ENCODE data around the gene RHOT2. TPM values are rescaled to one million over a fixed set of nuclear protein-coding genes. Genes with fewer than 3 reads are reported as not detected.

RHOT2 gene
- total RNA-seq, 1 experiment from 2014 or later, result 210 TPM

DNA sequence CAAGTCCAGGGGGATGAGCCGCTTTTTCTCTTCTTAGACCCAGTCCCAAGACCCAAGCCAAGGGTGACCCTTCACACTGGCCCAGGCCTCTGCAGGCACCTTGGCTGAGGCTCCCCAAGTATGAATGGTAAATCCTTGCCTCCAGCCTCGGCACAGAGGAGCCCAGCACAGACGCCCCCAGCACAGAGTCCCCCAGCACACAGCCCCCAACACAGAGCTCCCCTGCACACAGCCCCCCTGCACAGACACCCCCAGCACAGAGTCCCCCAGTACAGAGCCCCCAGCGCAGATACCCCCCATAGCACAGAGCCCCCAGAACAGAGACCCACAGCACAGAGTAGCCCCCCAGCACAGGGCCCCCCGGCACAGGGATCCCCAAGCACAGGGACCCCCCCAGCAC, 27.3 kb upstream of the RHOT2 start:
- no peak overlapping the region for H2BK5ac ChIP-seq (ENCODE audit: insufficient read length, low read length)
- Mint-ChIP-seq H3K4me1 (peaks cover 14 to 28% of the 10 kb centered on the region in 2 experiments), H3K9me3 (peaks cover 3% of the 10 kb centered on the region in 2 experiments; a peak in 2 of 5 replicates)

More for the DNA sequence above, 27.3 kb upstream of the RHOT2 start:
- TF ChIP-seq, protein P1, sequence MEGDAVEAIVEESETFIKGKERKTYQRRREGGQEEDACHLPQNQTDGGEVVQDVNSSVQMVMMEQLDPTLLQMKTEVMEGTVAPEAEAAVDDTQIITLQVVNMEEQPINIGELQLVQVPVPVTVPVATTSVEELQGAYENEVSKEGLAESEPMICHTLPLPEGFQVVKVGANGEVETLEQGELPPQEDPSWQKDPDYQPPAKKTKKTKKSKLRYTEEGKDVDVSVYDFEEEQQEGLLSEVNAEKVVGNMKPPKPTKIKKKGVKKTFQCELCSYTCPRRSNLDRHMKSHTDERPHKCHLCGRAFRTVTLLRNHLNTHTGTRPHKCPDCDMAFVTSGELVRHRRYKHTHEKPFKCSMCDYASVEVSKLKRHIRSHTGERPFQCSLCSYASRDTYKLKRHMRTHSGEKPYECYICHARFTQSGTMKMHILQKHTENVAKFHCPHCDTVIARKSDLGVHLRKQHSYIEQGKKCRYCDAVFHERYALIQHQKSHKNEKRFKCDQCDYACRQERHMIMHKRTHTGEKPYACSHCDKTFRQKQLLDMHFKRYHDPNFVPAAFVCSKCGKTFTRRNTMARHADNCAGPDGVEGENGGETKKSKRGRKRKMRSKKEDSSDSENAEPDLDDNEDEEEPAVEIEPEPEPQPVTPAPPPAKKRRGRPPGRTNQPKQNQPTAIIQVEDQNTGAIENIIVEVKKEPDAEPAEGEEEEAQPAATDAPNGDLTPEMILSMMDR (conservative IDR thresholded peaks at IDR 0.05), result no peak
- H3K56ac ChIP-seq (ENCODE audit: insufficient read length, low read depth, low read length), result no peak overlapping the region
- peak overlapping the region; percentile 17 to 74; a peak in 3 of 5 replicates for H3K4me3 Mint-ChIP-seq
- H3K23ac ChIP-seq (ENCODE audit: insufficient read length, low read depth, low read length), result no peak overlapping the region
- no peak overlapping the region for H2BK15ac ChIP-seq (ENCODE audit: low read depth, low read length)
- H3K36me3 Mint-ChIP-seq (ENCODE audit: insufficient read depth in 1 of 3, low read depth in 3 of 3), result peaks cover 3 to 15% (median 4%) of the 10 kb centered on the region in 3 experiments; a peak in 5 of 7 replicates
- no peaks in the 10 kb centered on the region for H3K27me3 ChIP-seq (ENCODE audit: insufficient read depth, low read length)
- no peak overlapping the region for H3K14ac ChIP-seq (ENCODE audit: insufficient read depth, low read length)
- no peak overlapping the region for H3K4me2 ChIP-seq (ENCODE audit: insufficient read depth, insufficient read length, low read length)
- no peaks in the 10 kb centered on the region for H3K79me1 ChIP-seq (ENCODE audit: insufficient read depth, low read depth, low read length, poor library complexity, severe bottlenecking)
- no peaks in the 10 kb centered on the region; the same call in 1 of the 2 replicates for H3K4me1 ChIP-seq (ENCODE audit: insufficient read depth, low read length)
- H2AFZ ChIP-seq (ENCODE audit: low read length), result no peak overlapping the region
- no peaks in the 10 kb centered on the region for H4K20me1 ChIP-seq (ENCODE audit: control insufficient read depth, insufficient read depth, insufficient read length)
- peaks cover 2% of the 10 kb centered on the region; the same call in 1 of the 2 replicates for H3K27me3 Mint-ChIP-seq (ENCODE audit: low read depth)
- no peak overlapping the region for H4K8ac ChIP-seq (replicated peaks; ENCODE audit: insufficient read length, low read depth, low read length)
- no peak overlapping the region for H2BK12ac ChIP-seq (ENCODE audit: insufficient read length, low read depth, low read length)
- H4K91ac ChIP-seq (ENCODE audit: insufficient read length, low read depth, low read length), result no peak overlapping the region
- peaks cover 10% of the 10 kb centered on the region for H3K23me2 ChIP-seq (ENCODE audit: insufficient read length, low read depth, low read length, poor library complexity, severe bottlenecking)
- H3K9ac ChIP-seq (ENCODE audit: extremely low read depth, insufficient read length, low read length), result no peak overlapping the region
- no peak overlapping the region for H2BK120ac ChIP-seq (ENCODE audit: low read depth, low read length, poor library complexity, severe bottlenecking)
- no peaks in the 10 kb centered on the region for H3K79me2 ChIP-seq (ENCODE audit: insufficient read depth, low read length)
- no CpG with 5 or more reads among the region's 5 CpGs for WGBS (ENCODE audit: extremely low coverage, insufficient read length, low lambda C conversion rate)
- no peak overlapping the region for H3K27ac ChIP-seq (ENCODE audit: insufficient read length, low read depth, low read length)
- H2AK5ac ChIP-seq (ENCODE audit: insufficient read length, low read length), result no peak overlapping the region
- H4K5ac ChIP-seq (ENCODE audit: insufficient read length, low read depth, low read length), result no peak overlapping the region
- no peak overlapping the region for H3T11ph ChIP-seq (ENCODE audit: low read length)
- peak overlapping the region in 1 of 3 experiments; percentile 86; a peak in 1 of 7 replicates for H3K27ac Mint-ChIP-seq
- H2BK20ac ChIP-seq (ENCODE audit: low read depth, low read length, poor library complexity, severe bottlenecking), result no peak overlapping the region
- H3K4ac ChIP-seq (ENCODE audit: low read depth, low read length), result no peak overlapping the region
- DNase-seq, result no peak
- no peak overlapping the region for H3K18ac ChIP-seq (ENCODE audit: insufficient read length, low read depth, low read length)
- no peaks in the 10 kb centered on the region for H3K9me3 ChIP-seq (ENCODE audit: control insufficient read depth, low read depth, low read length)

Measured in H9 (cell line).